Erythroblast (primary cell): ENCODE measurements around the gene SCD.

Experiments
- GATA1 ChIP-seq: IDR thresholded peaks from 2 replicates; pipeline ENCODE4 v1.6.1; 2011; ENCODE audit warnings: low read depth, mild to moderate bottlenecking, control low read depth, low read length, moderate library complexity
- POLR2A ChIP-seq: IDR thresholded peaks from 2 replicates; pipeline ENCODE4 v1.6.1; 2011; ENCODE audit warnings: mild to moderate bottlenecking, low read length

DNA sequence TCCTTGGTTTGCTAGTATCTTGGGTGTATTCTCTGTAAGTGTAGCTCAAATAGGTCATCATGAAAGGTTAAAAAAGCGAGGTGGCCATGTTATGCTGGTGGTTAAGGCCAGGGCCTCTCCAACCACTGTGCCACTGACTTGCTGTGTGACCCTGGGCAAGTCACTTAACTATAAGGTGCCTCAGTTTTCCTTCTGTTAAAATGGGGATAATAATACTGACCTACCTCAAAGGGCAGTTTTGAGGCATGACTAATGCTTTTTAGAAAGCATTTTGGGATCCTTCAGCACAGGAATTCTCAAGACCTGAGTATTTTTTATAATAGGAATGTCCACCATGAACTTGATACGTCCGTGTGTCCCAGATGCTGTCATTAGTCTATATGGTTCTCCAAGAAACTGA lies 17.1 kb downstream of the SCD start:
- TF ChIP-seq POLR2A (no peak), GATA1 (no peak)
